Measurements from ENCODE around the gene CCM2.

CCM2 gene

GRCh38 chr7:45057878-45058277, 57.9 kb downstream of the CCM2 start:
- POLR2A ChIA-PET (ENCODE audit: low non-redundant PET), result no interaction called here
- no peak overlapping the region for H3K27ac ChIP-seq
- no peak for DNase-seq (ENCODE audit: low spot score)
- CTCF ChIA-PET, result no interaction called here
- no peak for TF ChIP-seq CTCF (conservative IDR thresholded peaks at IDR 0.05; ENCODE audit: low read depth)

- no peak for DNase-seq (ENCODE audit: low spot score)
- CTCF ChIA-PET, result no interaction called here
- TF ChIP-seq CTCF (conservative IDR thresholded peaks at IDR 0.05; ENCODE audit: low read depth), result no peak
- POLR2A ChIA-PET (ENCODE audit: low non-redundant PET), result no interaction called here
- no peak overlapping the region for H3K27ac ChIP-seq
Observed at GRCh38 chr7:45060295-45060694, 60.3 kb downstream of the CCM2 start.

- POLR2A ChIA-PET (ENCODE audit: low non-redundant PET), result no interaction called here
- H3K27ac ChIP-seq, result no peak overlapping the region
- no peak for DNase-seq (ENCODE audit: low spot score)
- TF ChIP-seq CTCF (conservative IDR thresholded peaks at IDR 0.05; ENCODE audit: low read depth), result no peak
- CTCF ChIA-PET, result no interaction called here
Observed at GRCh38 chr7:45061352-45061751, 61.4 kb downstream of the CCM2 start.

GRCh38 chr7:45061806-45062425, 61.9 kb downstream of the CCM2 start:
- POLR2A ChIA-PET (ENCODE audit: low non-redundant PET), result no interaction called here
- no peak for DNase-seq (ENCODE audit: low spot score)
- no peak overlapping the region for H3K27ac ChIP-seq
- CTCF ChIA-PET, result interaction anchor here (1.0 kb wide), 1 partner anchor 9 kb away, joined by 4 read pairs; no protein-coding TSS in a partner anchor
- no peak for TF ChIP-seq CTCF (conservative IDR thresholded peaks at IDR 0.05; ENCODE audit: low read depth)

GRCh38 chr7:45064047-45064725, 64.2 kb downstream of the CCM2 start:
- ChIA-PET POLR2A (ENCODE audit: low non-redundant PET) (no interaction called here), CTCF (no interaction called here)
- H3K27ac ChIP-seq, result no peak overlapping the region
- no peak for TF ChIP-seq CTCF (conservative IDR thresholded peaks at IDR 0.05; ENCODE audit: low read depth)
- no peak for DNase-seq (ENCODE audit: low spot score)

GRCh38 chr7:45065031-45065995, 65.3 kb downstream of the CCM2 start:
- POLR2A ChIA-PET (ENCODE audit: low non-redundant PET), result no interaction called here

More at GRCh38 chr7:45065031-45065995, 65.3 kb downstream of the CCM2 start:
- CTCF ChIA-PET, result no interaction called here
- no peak for TF ChIP-seq CTCF (conservative IDR thresholded peaks at IDR 0.05; ENCODE audit: low read depth)
- no peak overlapping the region for H3K27ac ChIP-seq
- no peak for DNase-seq (ENCODE audit: low spot score)
